Stimulated activated CD4-positive, alpha-beta T cell treated with anti-CD3 and anti-CD28 coated beads, Interleukin-4, amount 100 ng/mL, for 4 hours (primary cell): ENCODE results near the gene COL18A1.

Source experiments
- DNase-seq, 2 experiments: peaks; one replicate each; pipeline ENCODE4 v3.0.0-alpha.2; 2020

The COL18A1 gene

GRCh38 chr21:45537746-45538291 is 132.9 kb downstream of the COL18A1 start:
- no peak for DNase-seq

GRCh38 chr21:45538381-45539045 is 133.5 kb downstream of the COL18A1 start:
- DNase-seq = no peak

DNA sequence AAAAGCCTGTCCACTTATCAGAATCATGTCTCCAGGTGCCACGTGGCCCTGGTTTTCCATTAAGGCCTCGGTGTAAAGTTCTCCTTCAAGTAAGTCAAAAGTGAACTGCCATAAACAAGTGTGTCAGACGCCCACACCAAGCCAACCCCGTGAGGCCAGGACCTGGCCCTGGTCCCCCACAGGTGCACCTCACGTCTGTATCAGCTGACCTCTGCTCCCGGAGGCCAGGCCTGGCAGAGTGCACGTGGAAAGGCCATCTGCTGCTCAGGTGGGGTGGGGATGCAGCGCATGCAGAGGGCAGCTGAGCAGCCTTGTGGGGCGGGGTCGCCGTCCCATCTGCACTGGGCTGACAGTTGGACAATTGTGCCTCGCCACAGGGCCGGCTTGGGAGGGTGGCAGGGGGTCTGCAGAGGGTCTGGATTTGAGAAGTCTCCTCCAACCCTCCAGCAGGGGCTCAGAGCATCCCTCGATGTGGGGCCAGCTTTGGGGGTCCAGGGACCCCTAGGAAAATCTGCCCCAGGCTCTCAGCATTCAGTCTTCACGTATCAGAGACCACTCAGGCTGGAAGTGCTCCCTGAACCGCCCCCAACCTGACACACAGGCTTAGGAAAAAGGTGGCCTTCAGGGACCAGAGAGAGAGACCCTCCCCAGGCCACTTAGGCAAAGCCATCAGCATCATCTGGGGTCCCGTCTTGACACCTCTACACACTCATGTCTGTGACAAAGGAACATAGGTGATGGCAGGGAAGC is 134.3 kb downstream of the COL18A1 start:
- no peak for DNase-seq

- DNase-seq = no peak
These were observed 135.0 kb downstream of the COL18A1 start for GRCh38 chr21:45539796-45540600.

- DNase-seq = no peak
These were observed 135.6 kb downstream of the COL18A1 start for GRCh38 chr21:45540601-45540970.

DNA sequence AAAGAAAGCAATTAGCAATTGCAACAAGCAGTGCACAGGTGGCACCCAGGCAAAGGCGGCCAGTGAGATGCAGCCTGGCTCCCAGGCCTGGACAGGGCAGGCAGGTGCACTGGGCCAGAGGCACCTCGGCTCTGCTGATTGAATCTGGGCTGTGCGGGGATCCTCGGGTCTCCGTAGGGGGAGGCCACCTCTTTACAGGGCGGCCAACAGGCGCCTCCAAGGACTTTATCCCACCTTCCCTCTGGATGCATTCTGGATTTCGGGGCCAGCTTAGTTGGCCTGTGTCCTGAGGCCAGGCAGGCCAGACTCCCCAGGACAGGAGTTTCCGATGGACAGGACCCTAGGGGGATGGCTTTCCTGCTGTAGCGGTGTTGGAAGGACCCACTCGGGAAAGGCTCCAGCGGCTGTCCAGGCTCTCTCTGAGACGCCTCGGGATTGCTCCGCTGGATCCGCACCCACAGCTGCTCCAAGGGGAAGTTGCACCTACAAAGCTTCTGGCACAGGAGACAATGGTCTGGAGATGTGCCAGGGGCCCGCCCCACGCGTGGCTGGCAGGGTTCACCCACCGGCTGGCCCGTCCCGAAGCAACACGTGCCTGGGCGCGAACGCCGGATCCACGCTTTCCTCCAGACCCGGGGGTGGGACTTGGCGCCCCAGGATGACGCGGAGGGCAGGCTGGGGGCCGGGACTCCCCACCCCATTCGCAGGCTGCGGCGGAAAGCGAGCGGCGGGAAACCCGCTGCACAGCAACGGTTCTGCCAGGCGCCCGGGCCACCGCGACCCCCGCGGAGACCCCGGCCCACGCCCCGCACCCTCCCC is 136.5 kb downstream of the COL18A1 start:
- DNase-seq = peak; percentile 80 to 81

- peak; percentile 74 to 84 for DNase-seq
These were observed 137.3 kb downstream of the COL18A1 start, which contains the start of gene SLC19A1 for GRCh38 chr21:45542242-45542666. SLC19A1 (minus strand) TSS chr21:45542440; CDS start chr21:45537959, 4,481 bp downstream.

- DNase-seq = no peak
These were observed 137.9 kb downstream of the COL18A1 start for GRCh38 chr21:45542667-45543370.

DNA sequence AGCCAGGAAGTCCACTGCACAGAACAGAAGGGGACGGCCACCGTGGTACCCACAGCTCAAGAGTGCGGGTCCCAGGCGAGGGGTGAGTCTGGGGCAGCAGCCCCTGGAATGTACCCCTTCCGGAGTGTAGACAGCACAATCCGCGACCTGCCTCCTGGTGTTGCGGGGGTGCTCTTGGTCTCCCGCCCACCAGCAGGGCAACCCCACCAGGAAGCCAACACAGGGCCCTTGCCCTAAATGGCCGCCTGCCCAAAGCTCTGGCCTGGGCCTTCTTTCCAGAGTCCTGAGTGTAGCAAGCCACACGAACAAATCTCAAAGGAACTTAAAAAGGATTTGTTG is 138.4 kb downstream of the COL18A1 start:
- no peak for DNase-seq

DNA sequence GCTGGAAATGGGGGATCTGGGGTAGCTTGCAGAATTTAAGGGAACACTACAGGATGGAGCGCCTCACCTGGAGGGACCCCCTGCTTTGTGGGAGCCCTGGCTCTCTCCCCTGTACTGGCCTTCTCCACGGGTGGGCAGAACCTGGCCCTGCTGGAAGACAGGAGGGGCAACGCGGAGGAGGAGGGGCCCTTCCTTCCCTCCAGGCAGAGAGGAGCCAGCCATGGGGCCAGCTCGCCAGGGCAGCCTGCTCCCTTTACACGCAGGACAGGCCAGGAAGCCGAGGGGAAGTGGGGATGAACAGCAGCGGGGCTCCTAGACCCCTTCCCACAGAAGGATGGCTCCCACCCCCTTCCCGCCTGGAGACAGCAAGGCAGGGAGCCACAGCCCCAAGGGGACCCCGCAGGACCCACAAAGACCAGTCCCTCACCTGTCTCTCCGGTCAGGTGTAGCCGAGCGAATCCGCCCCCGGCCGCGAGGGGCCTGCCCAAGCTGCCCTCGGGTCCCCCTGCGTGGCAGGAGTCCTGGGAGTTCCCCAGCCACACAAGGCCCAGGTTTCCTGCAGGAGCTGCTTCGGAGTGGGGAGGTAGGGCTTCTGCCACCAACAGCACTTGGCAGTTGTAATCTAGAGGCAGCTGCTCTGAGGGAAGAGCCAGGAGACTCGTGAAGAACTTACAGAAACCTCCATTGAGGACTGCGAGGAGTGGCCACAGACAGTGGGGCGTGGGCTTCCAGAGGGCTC is 138.9 kb downstream of the COL18A1 start:
- DNase-seq = no peak

GRCh38 chr21:45544449-45545235 is 139.7 kb downstream of the COL18A1 start:
- no peak for DNase-seq

GRCh38 chr21:45545236-45545570 is 140.2 kb downstream of the COL18A1 start:
- no peak for DNase-seq

GRCh38 chr21:45545691-45546531 is 140.9 kb downstream of the COL18A1 start:
- DNase-seq = no peak

GRCh38 chr21:45546636-45547544 is 141.9 kb downstream of the COL18A1 start:
- DNase-seq = no peak

DNA sequence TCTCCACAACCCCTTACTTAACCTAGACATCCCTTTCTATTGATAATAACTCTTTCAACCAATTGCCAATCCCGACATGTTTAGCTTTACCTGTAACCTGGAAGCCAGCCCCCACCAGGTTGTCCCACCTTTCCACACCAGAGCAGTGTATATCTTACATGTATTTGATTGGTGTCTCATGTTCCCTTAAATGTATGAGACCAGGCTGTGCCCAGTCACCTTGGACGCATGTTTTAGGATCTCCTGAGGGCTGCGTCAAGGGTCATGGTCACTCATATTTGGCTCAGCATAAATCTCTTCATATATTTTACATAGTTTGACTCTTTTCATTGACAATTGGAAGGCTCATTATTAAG is 142.6 kb downstream of the COL18A1 start:
- DNase-seq = no peak

DNA sequence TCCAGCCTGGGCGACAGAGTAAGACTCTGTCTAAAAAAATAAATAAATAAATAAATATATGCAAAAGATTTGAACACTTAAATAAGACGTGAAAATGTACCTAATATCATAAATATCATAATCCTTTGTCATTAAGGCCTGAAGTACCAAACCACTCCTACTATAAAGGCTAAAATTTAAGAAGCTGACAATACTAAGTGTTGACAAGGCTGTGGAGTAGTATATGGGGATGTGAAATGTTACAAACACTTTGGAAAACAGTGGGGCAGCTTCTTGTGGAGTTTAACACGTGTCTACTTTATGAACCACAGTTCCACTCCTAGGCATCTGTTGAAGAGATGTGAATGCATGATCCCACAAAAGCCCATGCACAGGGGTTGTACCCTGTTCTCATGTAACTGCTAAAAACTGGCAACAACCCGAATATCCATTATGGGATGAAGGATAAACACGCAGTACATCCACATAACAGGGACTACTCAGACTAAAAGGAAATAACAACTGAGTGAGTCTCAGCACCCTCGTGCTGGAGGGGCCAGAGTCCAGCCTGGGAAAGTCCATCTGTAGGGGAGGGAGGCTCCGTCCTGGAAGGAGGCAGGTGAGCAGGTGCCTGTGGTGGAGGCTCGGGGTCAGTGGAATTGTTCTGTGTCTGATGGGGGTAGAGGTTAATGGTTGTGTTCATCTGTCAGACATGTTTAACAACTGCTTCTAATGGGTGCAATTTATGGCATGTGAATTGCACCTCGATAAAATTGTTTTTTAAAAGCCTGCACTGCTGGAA is 143.9 kb downstream of the COL18A1 start:
- DNase-seq = no peak

DNA sequence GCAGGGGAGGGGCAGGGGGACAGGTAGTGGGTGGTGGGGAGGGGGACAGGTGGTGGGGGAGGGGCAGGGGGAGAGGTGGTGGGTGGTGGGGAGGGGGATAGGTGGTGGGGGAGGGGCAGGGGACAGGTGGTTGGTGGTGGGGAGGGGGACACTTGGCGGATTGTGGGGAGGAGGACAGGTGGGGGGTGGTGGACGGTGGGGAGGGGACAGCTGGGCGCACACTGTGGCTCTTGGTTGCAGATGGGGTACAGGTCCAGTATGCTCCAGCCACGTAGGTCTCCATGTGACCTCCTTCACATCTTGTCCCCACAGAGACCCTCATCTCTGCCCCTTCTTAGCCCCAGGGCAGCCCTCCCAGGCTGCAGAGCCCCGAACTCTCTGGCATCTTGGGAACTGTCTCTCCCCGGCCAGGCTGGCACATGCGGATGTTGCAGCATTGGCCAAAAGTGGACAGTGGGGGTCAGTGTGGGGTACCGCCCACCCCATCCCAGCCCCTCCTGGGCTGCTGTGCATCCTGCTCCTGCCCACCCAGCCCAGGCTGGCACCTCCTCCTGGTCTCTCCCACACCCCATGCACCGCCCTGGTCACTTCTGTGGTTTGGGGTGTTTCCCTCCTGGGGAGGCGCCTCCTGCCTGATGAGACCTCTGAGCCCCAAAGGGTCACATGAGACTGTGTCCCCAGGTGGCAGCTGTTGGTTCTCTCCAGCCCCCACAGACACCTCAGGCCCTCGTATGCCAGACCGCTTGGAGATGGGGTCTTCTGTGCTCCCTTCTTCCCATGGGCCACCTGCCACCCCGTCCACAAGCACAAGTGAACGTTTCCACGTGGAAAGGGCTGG is 144.9 kb downstream of the COL18A1 start:
- no peak for DNase-seq
